HG02885 (cell line): ENCODE measurements around the gene MPL.

Experiments used
- ATAC-seq: cut with Tn5 transposase; IDR thresholded peaks from one replicate; pipeline ENCODE4 v1.9.1; 2021; ENCODE audit warnings: mild to moderate bottlenecking; ENCODE audit not compliant: unreplicated experiment, poor library complexity

MPL gene

GRCh38 chr1:43402089-43402865 lies 64.7 kb downstream of the MPL start:
- ATAC-seq: no peak
